DMS79 (cell line): ENCODE data around the gene NDEL1.

Experiments
- DNase-seq: peaks from one replicate; lab custom pipeline; 2025; lab: John Stamatoyannopoulos, UW

Gene NDEL1

GRCh38 chr17:8413938-8414337 is 21.7 kb upstream of the NDEL1 start:
- no peak for DNase-seq

GRCh38 chr17:8417806-8418205 is 17.9 kb upstream of the NDEL1 start:
- no peak for DNase-seq

GRCh38 chr17:8418471-8418870 is 17.2 kb upstream of the NDEL1 start:
- no peak for DNase-seq

- no peak for DNase-seq
Observed at GRCh38 chr17:8419305-8419704, 16.4 kb upstream of the NDEL1 start.

- no peak for DNase-seq
Observed at GRCh38 chr17:8420041-8420934, 15.4 kb upstream of the NDEL1 start.

- no peak for DNase-seq
Observed at GRCh38 chr17:8421571-8421970, 14.1 kb upstream of the NDEL1 start.

GRCh38 chr17:8426094-8426720 is 9.5 kb upstream of the NDEL1 start:
- no peak for DNase-seq

GRCh38 chr17:8426802-8427201 is 8.9 kb upstream of the NDEL1 start:
- DNase-seq = no peak

- DNase-seq = no peak
Observed at GRCh38 chr17:8430966-8431365, 4.7 kb upstream of the NDEL1 start.

- DNase-seq = no peak
Observed at GRCh38 chr17:8436169-8436843, 622 bp downstream of the NDEL1 start.

- no peak for DNase-seq
Observed at GRCh38 chr17:8436844-8437171, 1.1 kb downstream of the NDEL1 start.

- DNase-seq = no peak
Observed at GRCh38 chr17:8438441-8438840, 2.8 kb downstream of the NDEL1 start.

- DNase-seq = no peak
Observed at GRCh38 chr17:8439681-8440080, 4.0 kb downstream of the NDEL1 start.

GRCh38 chr17:8441690-8442089 is 6.0 kb downstream of the NDEL1 start:
- no peak for DNase-seq

- no peak for DNase-seq
Observed at GRCh38 chr17:8442310-8442709, 6.6 kb downstream of the NDEL1 start.

GRCh38 chr17:8443756-8444155 is 8.1 kb downstream of the NDEL1 start:
- no peak for DNase-seq

- no peak for DNase-seq
Observed at GRCh38 chr17:8444494-8444893, 8.8 kb downstream of the NDEL1 start.

- no peak for DNase-seq
Observed at GRCh38 chr17:8445536-8445935, 9.9 kb downstream of the NDEL1 start.

- no peak for DNase-seq
Observed at GRCh38 chr17:8447799-8448198, 12.1 kb downstream of the NDEL1 start.

GRCh38 chr17:8448310-8448709 is 12.6 kb downstream of the NDEL1 start:
- DNase-seq = no peak

GRCh38 chr17:8451933-8452614 is 16.4 kb downstream of the NDEL1 start:
- DNase-seq = no peak

GRCh38 chr17:8453326-8453725 is 17.6 kb downstream of the NDEL1 start:
- no peak for DNase-seq
